Endothelial cell (in vitro differentiated cells): Measurements from ENCODE around the gene HDAC8. TPM values are rescaled to one million over a fixed set of nuclear protein-coding genes. Genes with fewer than 3 reads are reported as not detected.
"Not testable (repeated sequence)": the region's sequence is repeated elsewhere in the genome, so short reads cannot be mapped to it uniquely, and the experiment has no call there.

Experiments used
- DNase-seq: peaks from one replicate; pipeline ENCODE4 v3.0.0; 2021; ENCODE audit warnings: low spot score
- H3K27ac Mint-ChIP-seq: one replicate; pipeline ENCODE4 v1.8.0; 2021; ENCODE audit warnings: mixed read lengths, inconsistent platforms; ENCODE audit not compliant: unreplicated experiment
- H3K27me3 Mint-ChIP-seq: one replicate; pipeline ENCODE4 v1.8.0; 2021; ENCODE audit warnings: mild to moderate bottlenecking, moderate library complexity, mixed read lengths, inconsistent platforms; ENCODE audit not compliant: unreplicated experiment
- H3K36me3 Mint-ChIP-seq: one replicate; pipeline ENCODE4 v1.8.0; 2021; ENCODE audit warnings: mild to moderate bottlenecking, low read depth, mixed read lengths, inconsistent platforms; ENCODE audit not compliant: unreplicated experiment
- H3K4me1 Mint-ChIP-seq: one replicate; pipeline ENCODE4 v1.8.0; 2021; ENCODE audit warnings: mild to moderate bottlenecking, mixed read lengths, inconsistent platforms; ENCODE audit not compliant: unreplicated experiment
- H3K4me3 Mint-ChIP-seq: one replicate; pipeline ENCODE4 v1.8.0; 2021; ENCODE audit warnings: mild to moderate bottlenecking, mixed read lengths, inconsistent platforms; ENCODE audit not compliant: unreplicated experiment
- H3K9me3 Mint-ChIP-seq: one replicate; pipeline ENCODE4 v1.8.0; 2021; ENCODE audit warnings: mixed read lengths, inconsistent platforms; ENCODE audit not compliant: unreplicated experiment
- total RNA-seq: library from RNA; stranded (reverse); fragmentation: NEBNext Ultra II Directional; extraction: Animal tissue kit (Norgen Biotek cat#: 25700); gene quantifications from one replicate; pipeline ENCODE4 v1.2.1, GENCODE V29; 2021; ENCODE audit not compliant: unreplicated experiment
- TF ChIP-seq, protein P1 (sequence below): fragments of 200-600 bp; sonication (generic); IDR thresholded peaks from one replicate; pipeline ENCODE4 v1.5.0; 2021; ENCODE audit warnings: antibody characterized with exemption; ENCODE audit not compliant: unreplicated experiment

The HDAC8 gene
- total RNA-seq, 1 donor from 2014 or later: 29.4 TPM

DNA sequence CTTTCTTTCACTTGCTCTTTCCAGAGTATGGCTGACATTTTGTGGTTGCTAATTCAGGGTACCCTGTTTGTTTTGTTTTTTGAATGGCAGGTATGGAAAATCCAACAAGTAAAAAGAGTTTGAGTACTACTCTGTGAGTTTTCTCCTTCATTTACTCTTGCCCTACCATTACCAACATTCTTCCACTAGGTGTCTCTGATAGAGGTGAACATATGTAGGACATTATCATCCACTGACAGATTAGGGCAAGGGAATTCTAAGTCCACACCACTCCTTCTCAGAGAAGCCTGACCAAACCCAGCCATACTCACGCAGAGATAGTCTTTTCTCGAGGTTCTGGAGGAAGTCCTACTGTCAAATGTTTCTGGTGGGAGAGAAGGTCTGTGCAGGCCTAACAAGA lies 36.7 kb upstream of the HDAC8 start:
- H3K27ac Mint-ChIP-seq: no peak overlapping the region
- no peaks in the 10 kb centered on the region for H3K4me1 Mint-ChIP-seq

GRCh38 chrX:72604705-72605104 lies 32.1 kb upstream of the HDAC8 start:
- no peaks in the 10 kb centered on the region for H3K36me3 Mint-ChIP-seq
- H3K9me3 Mint-ChIP-seq: no peaks in the 10 kb centered on the region
- no peak overlapping the region for H3K4me3 Mint-ChIP-seq
- H3K27ac Mint-ChIP-seq: no peak overlapping the region
- TF ChIP-seq, protein P1, sequence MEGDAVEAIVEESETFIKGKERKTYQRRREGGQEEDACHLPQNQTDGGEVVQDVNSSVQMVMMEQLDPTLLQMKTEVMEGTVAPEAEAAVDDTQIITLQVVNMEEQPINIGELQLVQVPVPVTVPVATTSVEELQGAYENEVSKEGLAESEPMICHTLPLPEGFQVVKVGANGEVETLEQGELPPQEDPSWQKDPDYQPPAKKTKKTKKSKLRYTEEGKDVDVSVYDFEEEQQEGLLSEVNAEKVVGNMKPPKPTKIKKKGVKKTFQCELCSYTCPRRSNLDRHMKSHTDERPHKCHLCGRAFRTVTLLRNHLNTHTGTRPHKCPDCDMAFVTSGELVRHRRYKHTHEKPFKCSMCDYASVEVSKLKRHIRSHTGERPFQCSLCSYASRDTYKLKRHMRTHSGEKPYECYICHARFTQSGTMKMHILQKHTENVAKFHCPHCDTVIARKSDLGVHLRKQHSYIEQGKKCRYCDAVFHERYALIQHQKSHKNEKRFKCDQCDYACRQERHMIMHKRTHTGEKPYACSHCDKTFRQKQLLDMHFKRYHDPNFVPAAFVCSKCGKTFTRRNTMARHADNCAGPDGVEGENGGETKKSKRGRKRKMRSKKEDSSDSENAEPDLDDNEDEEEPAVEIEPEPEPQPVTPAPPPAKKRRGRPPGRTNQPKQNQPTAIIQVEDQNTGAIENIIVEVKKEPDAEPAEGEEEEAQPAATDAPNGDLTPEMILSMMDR: no peak
- H3K4me1 Mint-ChIP-seq: no peaks in the 10 kb centered on the region
- H3K27me3 Mint-ChIP-seq: no peaks in the 10 kb centered on the region
- DNase-seq: no peak

More for the DNA sequence above, 36.7 kb upstream of the HDAC8 start:
- TF ChIP-seq, protein P1: no peak
- Mint-ChIP-seq H3K36me3 (no peaks in the 10 kb centered on the region), H3K4me3 (no peak overlapping the region), H3K27me3 (no peaks in the 10 kb centered on the region), H3K9me3 (no peaks in the 10 kb centered on the region)
- no peak for DNase-seq

- no peaks in the 10 kb centered on the region for H3K36me3 Mint-ChIP-seq
- no peak for DNase-seq
- no peaks in the 10 kb centered on the region for H3K27me3 Mint-ChIP-seq
- no peaks in the 10 kb centered on the region for H3K4me1 Mint-ChIP-seq
- no peak overlapping the region for H3K27ac Mint-ChIP-seq
- TF ChIP-seq, protein P1: no peak
- no peak overlapping the region for H3K4me3 Mint-ChIP-seq
- H3K9me3 Mint-ChIP-seq: no peaks in the 10 kb centered on the region
These were observed 31.5 kb upstream of the HDAC8 start for GRCh38 chrX:72604112-72604511.

DNA sequence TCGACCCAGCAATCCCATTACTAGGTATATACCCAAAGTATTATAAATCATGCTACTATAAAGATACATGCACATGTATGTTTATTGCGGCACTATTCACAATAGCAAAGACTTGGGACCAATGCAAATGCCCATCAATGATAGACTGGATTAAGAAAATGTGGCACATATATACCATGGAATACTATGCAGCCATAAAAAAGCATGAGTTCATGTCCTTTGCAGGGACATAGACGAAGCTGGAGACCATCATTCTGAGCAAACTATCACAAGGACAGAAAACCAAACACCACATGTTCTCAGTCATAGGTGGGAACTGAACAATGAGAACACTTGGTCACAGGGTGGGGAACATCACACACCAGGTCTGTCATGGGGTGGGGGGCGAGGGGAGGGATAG lies 18.4 kb upstream of the HDAC8 start:
- not testable (repeated sequence) for H3K27me3 Mint-ChIP-seq, DNase-seq, H3K36me3 Mint-ChIP-seq, H3K4me3 Mint-ChIP-seq, H3K27ac Mint-ChIP-seq, H3K4me1 Mint-ChIP-seq, H3K9me3 Mint-ChIP-seq

GRCh38 chrX:72584163-72584562 lies 11.5 kb upstream of the HDAC8 start:
- TF ChIP-seq, protein P1: no peak
- no peaks in the 10 kb centered on the region for H3K4me1 Mint-ChIP-seq
- H3K27ac Mint-ChIP-seq: no peak overlapping the region
- no peak overlapping the region for H3K4me3 Mint-ChIP-seq
- no peaks in the 10 kb centered on the region for H3K9me3 Mint-ChIP-seq
- no peaks in the 10 kb centered on the region for H3K27me3 Mint-ChIP-seq
- DNase-seq: no peak
- H3K36me3 Mint-ChIP-seq: no peaks in the 10 kb centered on the region
